MM.1S (cell line): ENCODE results near the gene STK10.

Experiments
- EZH2 ChIP-seq: fragments of 300-600 bp; sonication (generic); optimal IDR thresholded peaks from 2 replicates; pipeline ENCODE3; 2017; ENCODE audit warnings: low read depth, mild to moderate bottlenecking, antibody characterized with exemption, low read length, mixed read lengths
- EZH2phosphoT487 ChIP-seq: fragments of 300-600 bp; sonication (generic); IDR thresholded peaks from 2 replicates; pipeline ENCODE4 v1.6.1; 2018; ENCODE audit warnings: antibody characterized with exemption, low read length
- TF ChIP-seq, protein P1 (sequence below): fragments of 300-600 bp; sonication (generic); IDR thresholded peaks from 2 replicates; pipeline ENCODE4 v1.5.1; 2016; ENCODE audit warnings: antibody characterized with exemption, low read length, mixed read lengths

DNA sequence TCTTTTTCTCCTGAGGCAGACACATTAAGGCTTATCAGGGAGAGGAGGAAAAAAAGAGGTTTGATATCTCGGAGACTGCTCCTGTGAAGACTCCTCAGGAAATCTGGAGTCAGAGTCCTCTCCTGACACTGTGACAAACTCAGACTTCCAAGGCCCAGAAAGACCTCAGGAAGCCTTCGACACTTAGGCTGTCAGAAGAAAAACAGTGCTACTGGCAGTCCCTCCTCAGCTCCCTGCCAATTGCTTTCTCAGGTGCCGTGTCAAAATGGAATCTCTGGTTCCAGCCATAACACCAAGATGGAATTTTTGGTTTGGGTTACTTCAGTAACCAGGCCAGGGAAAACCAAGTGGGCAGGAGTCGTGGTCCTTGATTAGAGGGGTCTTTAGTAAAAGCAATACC, 4.1 kb downstream of the STK10 start:
- TF ChIP-seq, protein P1, sequence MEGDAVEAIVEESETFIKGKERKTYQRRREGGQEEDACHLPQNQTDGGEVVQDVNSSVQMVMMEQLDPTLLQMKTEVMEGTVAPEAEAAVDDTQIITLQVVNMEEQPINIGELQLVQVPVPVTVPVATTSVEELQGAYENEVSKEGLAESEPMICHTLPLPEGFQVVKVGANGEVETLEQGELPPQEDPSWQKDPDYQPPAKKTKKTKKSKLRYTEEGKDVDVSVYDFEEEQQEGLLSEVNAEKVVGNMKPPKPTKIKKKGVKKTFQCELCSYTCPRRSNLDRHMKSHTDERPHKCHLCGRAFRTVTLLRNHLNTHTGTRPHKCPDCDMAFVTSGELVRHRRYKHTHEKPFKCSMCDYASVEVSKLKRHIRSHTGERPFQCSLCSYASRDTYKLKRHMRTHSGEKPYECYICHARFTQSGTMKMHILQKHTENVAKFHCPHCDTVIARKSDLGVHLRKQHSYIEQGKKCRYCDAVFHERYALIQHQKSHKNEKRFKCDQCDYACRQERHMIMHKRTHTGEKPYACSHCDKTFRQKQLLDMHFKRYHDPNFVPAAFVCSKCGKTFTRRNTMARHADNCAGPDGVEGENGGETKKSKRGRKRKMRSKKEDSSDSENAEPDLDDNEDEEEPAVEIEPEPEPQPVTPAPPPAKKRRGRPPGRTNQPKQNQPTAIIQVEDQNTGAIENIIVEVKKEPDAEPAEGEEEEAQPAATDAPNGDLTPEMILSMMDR: no peak
- TF ChIP-seq EZH2 (no peak), EZH2phosphoT487 (no peak)
